GM19467 (cell line): Measurements from ENCODE around the gene JAZF1.

Experiments used
- ATAC-seq: cut with Tn5 transposase; IDR thresholded peaks from one replicate; pipeline ENCODE4 v1.9.1; 2021; ENCODE audit warnings: mild to moderate bottlenecking, moderate library complexity; ENCODE audit not compliant: unreplicated experiment

JAZF1 gene

DNA sequence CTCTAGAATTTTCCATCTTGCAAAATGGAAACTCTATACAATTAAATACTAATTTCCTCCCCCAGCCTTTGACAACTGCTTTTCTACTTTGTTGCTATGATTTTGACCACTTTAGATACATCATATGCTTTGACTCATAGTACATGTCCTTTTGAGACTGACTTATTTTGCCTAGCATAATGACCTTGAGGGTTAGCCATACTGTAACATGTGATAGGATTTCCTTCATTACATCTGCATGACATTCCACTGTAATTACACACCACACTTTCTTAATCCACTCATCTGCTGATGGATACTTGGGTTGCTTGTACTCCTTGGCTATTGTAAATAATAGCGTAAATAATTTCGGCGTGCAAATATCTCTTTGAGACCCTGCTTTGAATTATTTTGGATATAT is 127.7 kb downstream of the JAZF1 start:
- ATAC-seq, result no peak

DNA sequence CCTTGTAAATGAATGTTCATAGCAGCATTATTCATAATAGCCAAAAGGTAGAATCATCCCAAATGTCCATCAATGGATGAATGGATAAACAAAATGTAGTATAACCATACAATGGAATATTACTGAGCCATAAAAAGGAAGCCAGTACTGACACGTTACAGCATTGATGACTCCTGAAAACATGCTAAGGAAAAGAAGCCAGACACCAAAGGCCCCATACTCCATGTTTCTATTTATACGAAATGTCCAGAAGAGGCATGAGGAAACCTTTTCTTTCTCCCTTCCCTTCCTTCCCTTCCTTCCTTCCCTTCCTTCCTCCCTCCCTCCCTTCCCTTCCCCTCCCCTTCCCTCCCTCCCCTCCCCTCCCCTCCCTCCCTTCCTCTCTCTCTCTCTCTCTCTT is 131.9 kb downstream of the JAZF1 start:
- no peak for ATAC-seq

DNA sequence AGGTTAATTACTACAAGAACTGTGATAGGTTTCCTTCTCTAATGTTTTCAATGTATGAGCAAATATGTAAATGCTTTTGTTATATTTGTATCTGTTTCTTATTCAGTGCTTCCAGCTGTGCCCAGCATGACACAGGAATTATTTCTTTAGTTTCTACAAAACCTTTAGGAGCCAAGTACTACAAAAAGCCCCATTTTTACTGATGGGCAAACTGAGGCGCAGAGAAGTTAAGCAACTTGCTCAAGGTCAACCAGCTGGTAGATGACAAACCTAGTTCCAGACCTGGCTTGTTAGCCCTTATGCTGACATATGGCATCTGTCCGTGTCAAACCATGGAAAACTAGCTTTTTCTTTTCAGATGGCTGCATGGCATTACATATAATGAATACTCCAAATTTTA is 134.6 kb downstream of the JAZF1 start:
- no peak for ATAC-seq

DNA sequence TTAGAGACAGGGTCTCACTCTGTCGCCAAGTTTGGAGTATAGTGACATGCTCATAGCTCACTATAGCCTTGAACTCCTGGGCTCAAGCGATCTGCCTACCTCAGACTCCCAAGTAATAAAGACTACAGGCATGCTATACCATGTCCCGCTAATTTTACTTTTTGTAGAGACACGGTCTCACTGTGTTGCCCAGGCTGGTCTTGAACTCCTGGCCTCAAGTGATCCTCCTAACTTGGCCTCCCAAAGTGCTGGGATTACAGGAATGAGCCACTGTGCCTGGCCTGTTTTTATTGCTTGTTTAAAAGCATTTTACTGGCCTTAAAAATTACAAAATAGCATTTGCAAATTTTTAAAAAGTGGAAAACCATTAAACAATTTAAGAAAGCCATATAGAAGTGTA is 135.0 kb downstream of the JAZF1 start:
- no peak for ATAC-seq

DNA sequence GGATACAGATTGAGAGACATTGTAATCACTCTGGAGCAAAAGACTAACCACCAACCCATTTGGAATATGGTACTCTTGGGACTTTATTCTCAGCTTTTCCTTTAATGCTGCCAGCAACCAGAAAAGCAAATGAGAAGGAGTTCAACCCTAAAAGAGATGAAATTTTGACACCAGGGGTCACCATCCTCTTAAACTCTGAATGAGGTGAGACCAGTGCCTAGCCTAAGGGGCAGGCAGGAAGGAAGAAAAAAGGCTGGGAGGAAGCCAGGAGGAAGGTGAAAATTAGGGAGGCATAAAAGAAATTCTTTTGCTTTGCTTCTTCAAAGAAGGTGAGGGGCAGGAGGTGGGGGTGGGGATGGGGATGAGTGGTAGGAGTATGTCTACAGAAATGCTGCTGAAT is 135.8 kb downstream of the JAZF1 start:
- ATAC-seq, result no peak

DNA sequence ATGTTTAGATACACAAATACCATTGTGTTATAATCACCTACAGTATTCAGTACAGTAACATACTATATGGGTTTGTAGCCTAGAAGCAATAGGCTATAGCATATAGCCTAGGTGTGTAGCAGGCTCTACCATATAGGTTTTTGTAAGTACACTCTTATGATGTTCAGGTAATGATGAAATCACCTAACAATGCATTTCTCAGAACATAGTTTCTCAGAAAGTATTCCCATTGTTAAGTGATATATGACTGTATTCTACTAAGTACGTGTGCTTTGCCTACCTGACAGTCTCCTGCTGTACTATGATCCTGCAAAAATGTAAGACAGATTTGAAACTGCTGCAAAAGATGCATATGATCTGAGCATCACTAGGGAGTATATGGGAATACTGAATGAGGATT is 137.9 kb downstream of the JAZF1 start:
- ATAC-seq, result no peak

DNA sequence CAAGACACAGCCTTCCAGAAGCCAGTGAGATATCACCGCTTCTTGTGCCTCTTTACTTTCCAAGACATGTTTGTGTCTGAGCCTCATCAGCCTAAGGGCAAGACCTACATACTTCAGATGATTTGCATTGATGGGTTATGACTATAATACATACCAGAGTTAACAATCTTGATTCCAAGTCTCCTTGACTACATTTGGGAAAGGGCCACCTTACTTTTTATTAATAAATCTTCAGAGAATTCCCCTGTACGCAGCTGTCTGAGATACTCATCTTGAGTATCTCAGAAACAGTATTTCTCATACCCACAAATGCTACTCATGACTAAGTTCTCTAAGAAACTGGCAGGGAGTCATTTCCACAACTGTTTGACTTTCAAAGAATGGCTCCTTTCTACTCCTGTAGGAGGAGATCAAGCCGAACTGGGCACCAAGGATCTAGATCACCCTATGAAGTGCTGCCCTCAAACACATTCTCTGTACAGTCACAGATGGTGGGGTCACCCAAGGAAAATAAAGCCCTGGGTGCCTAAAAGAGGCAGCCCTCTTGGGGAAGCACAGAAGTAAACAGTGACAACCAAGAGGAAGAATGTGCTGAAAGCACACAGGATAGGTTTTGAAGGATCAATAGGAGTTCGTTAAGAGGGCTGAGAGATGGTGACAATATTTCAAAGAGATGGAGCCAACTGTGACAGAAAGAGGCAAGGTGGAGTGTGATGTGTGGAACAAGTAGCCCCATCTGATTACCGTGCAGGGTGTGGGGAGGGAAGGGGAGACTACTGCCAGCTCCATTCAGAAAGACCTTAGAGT is 138.9 kb downstream of the JAZF1 start:
- ATAC-seq, result no peak

DNA sequence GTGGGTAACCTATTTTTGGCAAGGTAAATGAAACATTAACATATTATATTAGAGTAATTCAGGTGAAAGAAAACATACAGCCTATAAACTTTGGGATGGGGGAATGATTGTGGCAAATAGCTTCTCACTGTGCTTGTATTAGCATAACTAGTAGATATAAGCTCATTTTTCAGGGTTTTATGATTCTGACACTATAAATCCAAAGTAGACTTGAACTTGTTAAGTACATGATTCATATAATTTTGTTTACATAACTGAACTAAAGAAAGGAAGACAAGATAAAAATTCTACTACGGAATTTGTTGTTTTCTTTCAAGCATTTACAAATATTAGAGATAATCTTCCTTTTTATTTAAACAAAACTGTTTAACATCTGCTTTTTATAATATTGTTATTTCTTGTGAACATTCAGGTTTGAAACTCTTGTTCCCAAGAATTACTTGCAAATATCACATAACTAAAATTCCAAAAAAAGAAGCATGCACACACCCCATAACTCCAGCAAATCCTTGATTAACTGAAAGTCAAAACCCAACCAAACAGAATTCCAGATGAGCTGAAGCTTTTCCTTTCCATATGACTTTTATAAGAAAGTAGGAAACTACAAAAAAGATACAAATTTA is 142.3 kb downstream of the JAZF1 start:
- no peak for ATAC-seq

DNA sequence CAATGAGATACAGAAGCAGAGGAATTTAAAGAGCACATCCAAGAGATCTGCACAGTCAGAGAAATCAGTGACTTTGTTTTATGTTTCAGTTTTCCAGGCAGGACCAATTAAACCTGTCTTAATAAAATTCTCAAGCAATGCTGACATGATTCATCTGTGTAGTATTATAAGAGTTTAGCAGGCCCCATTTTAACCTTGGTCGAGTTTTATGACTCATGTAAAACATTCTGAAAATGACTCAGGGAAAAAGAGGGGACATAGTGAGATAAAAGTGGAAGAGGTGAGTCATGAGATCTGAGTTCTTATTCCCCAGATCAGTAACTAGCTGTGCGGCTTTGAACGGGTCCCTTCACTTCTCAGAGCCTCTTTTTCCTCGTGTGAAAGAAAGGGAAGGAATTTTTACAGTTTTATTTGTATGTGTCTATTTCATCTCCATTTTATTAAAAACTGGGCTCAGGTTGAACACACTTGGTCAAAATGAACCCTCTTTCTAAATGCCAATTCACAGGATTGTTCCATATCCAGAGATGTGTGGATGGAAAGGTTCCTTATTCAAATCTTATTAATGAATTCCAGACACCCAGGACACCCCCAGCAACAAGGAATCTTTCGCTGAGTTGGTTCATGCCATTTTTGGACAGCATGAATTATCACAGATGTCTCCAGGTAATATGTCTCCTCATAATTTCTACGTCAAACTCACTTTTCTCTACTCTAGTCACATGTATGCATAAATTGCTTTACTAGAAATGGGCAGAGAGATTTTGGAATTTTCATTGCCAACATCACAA is 143.2 kb downstream of the JAZF1 start:
- no peak for ATAC-seq

DNA sequence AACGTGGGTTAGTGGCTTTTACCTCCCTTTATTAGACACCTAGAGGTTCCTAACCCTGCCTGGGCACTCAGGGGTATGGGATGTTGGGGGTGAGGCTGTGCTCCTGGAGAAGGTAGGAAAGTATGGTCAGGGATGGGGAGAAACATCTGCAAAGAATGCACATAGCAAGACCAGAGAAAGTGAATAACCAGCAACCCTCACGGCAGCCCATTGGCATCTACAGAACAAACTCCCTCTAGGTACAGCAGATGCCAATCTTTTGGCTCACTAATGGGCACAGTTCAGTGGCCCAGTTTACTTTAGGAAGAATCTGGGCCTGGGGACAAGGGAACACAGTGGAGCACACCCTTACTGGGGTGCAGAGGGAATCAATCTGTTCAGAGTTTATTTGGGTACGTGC is 143.9 kb downstream of the JAZF1 start:
- ATAC-seq, result no peak

DNA sequence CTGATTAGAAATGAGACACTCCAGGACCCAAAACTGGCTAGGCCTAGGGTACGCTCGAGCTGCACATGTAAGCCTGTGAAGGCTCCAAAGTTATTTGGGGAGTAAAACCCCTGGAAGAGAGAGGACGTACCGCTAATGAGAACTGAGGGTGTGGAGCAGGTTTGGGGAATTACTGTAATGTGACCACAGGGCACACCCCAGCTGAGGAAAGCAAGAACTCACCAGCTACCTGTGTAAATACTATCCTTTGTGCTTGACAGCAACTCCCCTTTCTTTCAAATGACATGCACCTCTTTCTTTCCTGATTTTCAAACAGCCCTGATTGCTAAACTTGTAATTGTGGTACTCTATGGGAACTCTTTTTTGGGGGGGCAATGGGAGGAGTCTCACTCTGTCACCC is 147.2 kb downstream of the JAZF1 start:
- no peak for ATAC-seq

DNA sequence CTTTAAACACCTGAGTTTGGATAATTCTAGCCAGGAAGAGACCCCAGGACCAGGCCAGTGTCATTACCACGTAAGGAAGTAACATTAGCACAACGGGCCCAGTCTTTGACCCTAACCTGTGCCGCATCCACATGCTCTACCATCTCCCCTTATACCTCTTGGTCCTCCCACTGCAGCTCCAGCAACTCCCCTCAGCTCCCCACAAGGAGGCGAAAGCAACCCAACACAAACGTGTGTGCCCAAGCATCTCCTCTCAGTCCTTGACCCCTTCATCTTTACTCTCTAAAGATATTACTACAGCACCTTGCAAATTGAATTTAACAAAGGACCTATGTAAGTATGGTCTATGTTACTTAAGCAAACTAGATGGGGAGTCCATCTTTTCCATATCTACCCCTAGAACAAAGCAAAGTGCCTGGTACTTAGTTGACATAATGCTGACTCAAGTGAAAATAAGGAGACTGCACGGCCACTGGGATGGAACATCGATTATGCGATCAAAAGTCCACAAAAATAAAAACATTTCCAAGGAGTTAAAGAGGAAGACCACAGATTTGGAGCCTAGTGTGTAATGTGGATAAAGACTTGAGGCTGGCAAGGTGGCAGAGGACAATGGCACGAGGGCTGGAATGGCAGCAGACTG is 147.7 kb downstream of the JAZF1 start:
- ATAC-seq, result no peak

DNA sequence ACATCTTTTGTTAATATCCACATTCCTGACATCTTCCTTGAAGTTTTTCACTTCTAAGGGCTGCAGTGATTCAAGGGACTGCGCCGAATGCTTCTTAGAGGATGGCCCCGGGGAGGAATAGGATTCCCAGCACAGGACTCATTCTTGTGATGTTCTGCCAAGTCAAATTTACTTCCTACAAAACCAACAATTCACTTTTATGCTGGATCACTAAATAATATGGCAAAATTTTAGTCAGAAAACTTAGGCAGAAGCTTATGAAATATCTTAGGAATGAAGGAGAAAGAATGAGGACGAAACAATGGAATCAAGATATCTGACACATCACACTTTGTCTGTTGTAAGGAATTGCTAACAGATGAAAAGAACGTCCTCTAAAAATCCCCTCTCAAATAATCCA is 151.5 kb downstream of the JAZF1 start:
- no peak for ATAC-seq

DNA sequence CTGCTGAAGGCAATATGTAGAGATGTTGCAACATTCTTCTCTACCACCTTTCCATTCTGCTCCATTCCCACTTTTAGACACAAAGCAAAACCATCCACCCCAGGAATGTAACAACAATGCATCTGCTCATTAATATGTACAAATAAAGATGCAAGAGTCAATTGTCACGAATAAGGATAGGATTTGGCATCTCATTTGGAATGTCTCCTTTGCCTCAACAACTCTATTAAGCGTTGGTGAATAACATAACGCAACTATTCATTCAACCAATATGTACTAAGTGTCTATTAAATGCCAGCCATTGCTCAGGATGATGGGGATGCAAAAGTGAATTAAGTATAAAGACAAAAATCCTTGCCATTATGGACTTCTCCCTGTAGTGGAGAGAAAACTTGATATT is 152.1 kb downstream of the JAZF1 start:
- no peak for ATAC-seq

DNA sequence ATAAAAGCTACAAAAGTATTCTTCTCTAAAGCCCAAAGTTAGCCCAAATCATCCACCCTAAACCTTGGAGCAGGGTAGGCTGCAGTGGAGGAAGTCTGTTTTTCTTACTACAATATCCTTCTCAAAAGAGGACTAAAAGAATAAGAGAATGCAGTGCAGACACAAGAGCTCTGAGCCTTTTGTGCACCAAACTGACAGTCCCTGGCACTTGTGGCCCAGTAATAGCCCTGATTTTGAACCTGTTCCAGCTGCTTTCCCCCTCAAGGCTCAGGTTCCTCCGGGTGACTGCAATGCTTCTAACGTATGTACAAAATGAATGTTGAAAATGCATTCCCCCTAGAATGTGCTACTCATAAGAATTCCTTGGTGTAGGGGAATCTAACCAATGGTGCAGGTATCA is 154.4 kb downstream of the JAZF1 start:
- ATAC-seq, result no peak

DNA sequence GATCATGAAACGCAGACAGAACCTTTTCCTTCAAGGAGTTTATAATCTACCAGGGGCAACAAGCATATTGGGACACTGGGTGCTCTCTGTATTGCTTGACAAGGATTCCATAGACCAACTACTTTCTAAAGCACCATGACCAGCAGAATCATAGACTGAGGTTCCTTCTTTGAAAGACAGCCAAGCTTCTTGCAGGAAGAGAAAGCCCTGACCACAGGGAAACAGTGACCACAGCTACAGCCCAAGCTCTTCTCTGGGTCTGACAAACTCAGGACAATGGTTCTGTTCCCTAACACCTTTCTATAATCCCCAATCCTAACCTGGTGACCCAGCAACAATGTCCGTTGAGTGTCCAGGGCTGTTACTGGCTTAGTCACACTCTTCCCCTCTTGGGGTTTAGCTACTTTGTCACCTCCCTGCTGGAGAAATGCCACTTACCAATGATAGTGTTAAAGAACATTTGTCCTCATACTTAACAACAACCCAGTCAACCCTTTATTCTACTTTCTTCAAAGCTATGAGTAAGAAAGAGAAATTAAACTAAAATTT is 155.7 kb downstream of the JAZF1 start:
- no peak for ATAC-seq

DNA sequence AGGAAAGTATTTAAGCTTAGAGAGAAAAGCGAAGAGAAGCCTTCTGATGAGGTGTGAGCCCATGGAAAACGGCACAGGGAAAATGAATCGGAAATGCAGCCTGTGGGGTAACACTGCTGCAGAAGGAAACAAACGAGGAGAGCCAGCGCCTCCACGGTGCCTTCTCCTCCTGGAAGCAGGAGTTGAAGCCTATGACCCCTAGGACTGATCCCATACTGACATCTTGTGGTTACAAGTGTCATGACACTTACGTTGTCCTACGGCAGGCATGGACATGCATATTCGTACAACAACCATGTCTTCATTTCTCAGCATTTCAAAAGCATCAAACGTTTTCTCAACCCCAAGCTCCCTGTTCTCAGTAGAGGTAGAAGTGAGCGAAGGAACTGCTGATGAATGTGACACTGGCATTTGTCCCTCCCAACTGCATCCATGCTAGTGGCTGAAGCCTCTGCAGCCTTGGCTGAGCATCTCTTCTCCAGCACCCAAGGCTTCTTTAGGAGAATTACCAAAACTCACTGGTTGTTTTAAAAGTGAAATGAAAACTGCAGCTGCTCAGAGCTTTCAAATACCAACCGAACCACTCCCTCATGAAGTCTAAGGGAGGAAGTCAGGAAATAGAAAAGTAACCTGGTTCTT is 160.2 kb downstream of the JAZF1 start:
- ATAC-seq, result no peak

DNA sequence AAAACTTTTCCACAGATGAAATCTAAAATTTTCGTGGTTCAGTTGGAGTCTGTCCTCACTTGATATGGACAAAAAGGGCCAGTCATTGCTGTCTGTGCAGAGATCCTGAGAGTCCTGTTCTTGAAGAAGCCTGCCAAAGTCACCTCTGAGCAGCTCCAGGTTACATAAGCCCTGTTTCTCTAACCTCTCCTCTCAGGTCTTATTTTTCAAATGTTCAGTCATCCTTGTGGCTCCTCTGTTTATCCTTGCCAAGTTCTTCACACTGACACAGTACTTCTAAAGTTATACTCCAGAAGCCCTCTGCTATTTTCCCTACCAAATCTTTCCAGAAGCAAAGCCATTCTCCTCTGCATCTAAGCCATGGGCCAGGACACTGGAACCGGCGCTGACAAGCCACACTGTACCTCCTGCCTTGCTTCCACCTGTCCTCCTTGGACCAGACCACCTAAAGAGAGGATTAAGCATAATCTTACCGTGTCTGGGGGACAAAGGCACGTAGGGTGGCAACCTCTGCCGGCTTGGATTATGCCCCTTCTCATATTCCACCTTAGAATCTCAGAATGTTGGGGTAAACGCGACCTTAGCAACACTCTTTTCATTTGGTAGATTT is 161.6 kb downstream of the JAZF1 start:
- ATAC-seq, result no peak

DNA sequence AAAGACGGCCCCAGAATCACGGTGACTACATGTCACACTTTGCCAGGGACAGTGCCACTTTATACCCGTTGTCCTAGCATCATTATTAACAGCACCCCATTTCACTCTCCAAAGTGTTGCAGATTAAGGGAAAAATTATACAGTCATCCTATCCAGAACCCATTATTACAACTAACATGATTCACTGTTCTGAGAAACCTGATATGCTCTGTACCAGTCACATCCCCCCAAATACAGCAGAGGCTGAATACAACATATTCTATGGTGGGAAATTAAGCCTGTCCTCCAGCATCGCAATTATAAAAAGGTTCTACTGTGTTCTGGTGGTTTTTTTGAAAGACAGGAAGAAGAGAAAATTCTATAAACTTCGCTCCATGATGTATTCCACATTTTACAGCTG is 162.1 kb downstream of the JAZF1 start:
- ATAC-seq, result no peak

DNA sequence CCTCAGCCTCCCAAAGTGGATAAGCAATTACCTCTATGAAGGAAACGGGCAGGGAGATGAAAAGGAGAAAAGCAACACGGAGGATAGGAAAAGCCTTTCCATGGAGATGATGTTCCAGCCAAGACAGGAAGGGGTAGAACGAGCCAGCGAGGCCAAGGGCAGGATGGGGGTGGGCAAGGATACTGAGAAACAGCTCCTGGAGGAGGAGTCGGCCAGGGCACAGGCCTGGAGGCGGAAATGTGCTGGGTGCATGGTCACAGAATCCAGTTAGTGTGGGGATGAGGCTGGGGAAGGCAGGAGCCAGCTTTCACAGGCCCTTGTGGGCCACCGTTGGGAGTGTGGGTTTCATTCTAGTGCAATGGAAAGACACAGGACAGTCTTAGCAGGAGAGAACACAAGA is 162.6 kb downstream of the JAZF1 start:
- no peak for ATAC-seq
